Activated CD8-positive, alpha-beta T cell treated with anti-CD3 and anti-CD28 coated beads for 36 hours (primary cell): ENCODE measurements around the gene CASQ1. TPM values are rescaled to one million over a fixed set of nuclear protein-coding genes. Genes with fewer than 3 reads are reported as not detected.

Experiments used
- ATAC-seq: fragments of 200-7000 bp; cut with Tn5 transposase; one replicate; pipeline ENCODE4 v1.10.0; 2021; ENCODE audit warnings: mild to moderate bottlenecking, moderate library complexity
- CTCF ChIA-PET: fragments of 350-600 bp; sonication (Branson Sonifier 250); formaldehyde crosslinking; loops from one replicate; lab custom pipeline; 2021; ENCODE audit warnings: antibody characterized with exemption; lab: Charles Lee
- POLR2A ChIA-PET: fragments of 350-600 bp; sonication (Branson Sonifier 250); formaldehyde crosslinking; loops from one replicate; lab custom pipeline; 2021; ENCODE audit warnings: antibody characterized with exemption; lab: Charles Lee
- DNase-seq: peaks from one replicate; pipeline ENCODE4 v3.0.0-alpha.2; 2020
- H3K27ac Mint-ChIP-seq: one replicate; pipeline ENCODE4 v1.8.0; 2021; ENCODE audit warnings: mild to moderate bottlenecking, mixed read lengths
- H3K27me3 Mint-ChIP-seq: one replicate; pipeline ENCODE4 v1.8.0; 2021; ENCODE audit warnings: mixed read lengths
- H3K36me3 Mint-ChIP-seq: one replicate; pipeline ENCODE4 v1.8.0; 2021; ENCODE audit warnings: low read depth, mixed read lengths
- H3K4me1 Mint-ChIP-seq: one replicate; pipeline ENCODE4 v1.8.0; 2021; ENCODE audit warnings: low read depth, mixed read lengths
- H3K4me3 Mint-ChIP-seq: one replicate; pipeline ENCODE4 v1.8.0; 2021; ENCODE audit warnings: mild to moderate bottlenecking, moderate library complexity, mixed read lengths
- H3K9me3 Mint-ChIP-seq: one replicate; pipeline ENCODE4 v1.8.0; 2021; ENCODE audit warnings: mixed read lengths
- CTCF ChIP-seq: fragments of 200-600 bp; IDR thresholded peaks from one replicate; pipeline ENCODE4 v1.8.0; 2022; ENCODE audit warnings: antibody characterized with exemption, mild to moderate bottlenecking
- intact Hi-C: fragments of 100-400 bp; cut with micrococcal nuclease; formaldehyde crosslinking; loops from one replicate; pipeline ENCODE4 v1.10.0; 2022
- total RNA-seq, 2 experiments: library from RNA; stranded (reverse); gene quantifications; one replicate each; pipeline ENCODE4 v1.2.3, GENCODE V29; 2021

The CASQ1 gene
- total RNA-seq, 2 experiments from 2014 or later = not detected

GRCh38 chr1:160162931-160163330, 27.4 kb upstream of the CASQ1 start:
- ChIA-PET CTCF (interaction anchor here (0.9 to 1.8 kb wide), 3 partner anchors 30 to 89 kb away, joined by 3 to 6 read pairs (median 4); no protein-coding TSS in a partner anchor), POLR2A (interaction anchor here (1.1 kb wide), 1 partner anchor 51 kb away, joined by 3 read pairs; no protein-coding TSS in a partner anchor)
- H3K27ac Mint-ChIP-seq = no peak overlapping the region
- peaks cover 13% of the 10 kb centered on the region for H3K27me3 Mint-ChIP-seq
- H3K36me3 Mint-ChIP-seq = no peaks in the 10 kb centered on the region
- TF ChIP-seq CTCF = no peak
- intact Hi-C loops = no loop called here
- no peak overlapping the region for H3K4me3 Mint-ChIP-seq
- no peak for DNase-seq
- H3K4me1 Mint-ChIP-seq = peaks cover 17% of the 10 kb centered on the region
- no peaks in the 10 kb centered on the region for H3K9me3 Mint-ChIP-seq
- no peak for ATAC-seq

- Mint-ChIP-seq H3K27me3 (peaks cover 13% of the 10 kb centered on the region), H3K4me3 (no peak overlapping the region), H3K9me3 (no peaks in the 10 kb centered on the region), H3K27ac (no peak overlapping the region), H3K4me1 (peaks cover 19% of the 10 kb centered on the region), H3K36me3 (no peaks in the 10 kb centered on the region)
- intact Hi-C loops = no loop called here
- CTCF ChIA-PET = interaction anchor here (1.2 kb wide), 1 partner anchor 78 kb away, joined by 3 read pairs; no protein-coding TSS in a partner anchor
- DNase-seq = no peak
- TF ChIP-seq CTCF = no peak
- no peak for ATAC-seq
- POLR2A ChIA-PET = no interaction called here
Measured at GRCh38 chr1:160163615-160164014, 26.8 kb upstream of the CASQ1 start.

DNA sequence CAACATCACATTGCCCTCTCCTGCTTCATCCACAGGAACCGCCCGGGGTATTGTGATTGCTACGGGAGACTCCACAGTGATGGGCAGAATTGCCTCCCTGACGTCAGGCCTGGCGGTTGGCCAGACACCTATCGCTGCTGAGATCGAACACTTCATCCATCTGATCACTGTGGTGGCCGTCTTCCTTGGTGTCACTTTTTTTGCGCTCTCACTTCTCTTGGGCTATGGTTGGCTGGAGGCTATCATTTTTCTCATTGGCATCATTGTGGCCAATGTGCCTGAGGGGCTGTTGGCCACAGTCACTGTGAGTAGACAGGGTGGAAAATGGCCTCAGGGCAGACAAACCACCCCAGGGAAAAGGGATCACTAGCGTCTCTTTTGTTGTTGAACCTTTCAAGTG, 26.3 kb upstream of the CASQ1 start:
- POLR2A ChIA-PET = no interaction called here
- CTCF ChIA-PET = interaction anchor here (1.2 kb wide), 1 partner anchor 79 kb away, joined by 3 read pairs; no protein-coding TSS in a partner anchor
- no peaks in the 10 kb centered on the region for H3K9me3 Mint-ChIP-seq
- peaks cover 24% of the 10 kb centered on the region for H3K4me1 Mint-ChIP-seq
- H3K27me3 Mint-ChIP-seq = peaks cover 11% of the 10 kb centered on the region
- intact Hi-C loops = no loop called here
- no peak overlapping the region for H3K27ac Mint-ChIP-seq
- no peak for ATAC-seq
- no peaks in the 10 kb centered on the region for H3K36me3 Mint-ChIP-seq
- DNase-seq = no peak
- no peak for TF ChIP-seq CTCF
- H3K4me3 Mint-ChIP-seq = no peak overlapping the region

- TF ChIP-seq CTCF = no peak
- Mint-ChIP-seq H3K27me3 (peaks cover 11% of the 10 kb centered on the region), H3K9me3 (no peaks in the 10 kb centered on the region), H3K4me3 (no peak overlapping the region), H3K36me3 (no peaks in the 10 kb centered on the region), H3K27ac (no peak overlapping the region), H3K4me1 (peaks cover 33% of the 10 kb centered on the region)
- intact Hi-C loops = loop anchor here (5.0 kb wide), 1 partner anchor 79 kb away; no protein-coding TSS in a partner anchor
- CTCF ChIA-PET = interaction anchor here (0.9 to 1.7 kb wide), 3 partner anchors 16 to 85 kb away, joined by 3 to 7 read pairs (median 5); no protein-coding TSS in a partner anchor
- DNase-seq = peak; percentile 15
- POLR2A ChIA-PET = interaction anchor here (1.0 kb wide), 2 partner anchors 65 to 86 kb away, joined by 3 to 4 read pairs; no protein-coding TSS in a partner anchor
- no peak for ATAC-seq
Measured at GRCh38 chr1:160166166-160166868, 24.1 kb upstream of the CASQ1 start.

DNA sequence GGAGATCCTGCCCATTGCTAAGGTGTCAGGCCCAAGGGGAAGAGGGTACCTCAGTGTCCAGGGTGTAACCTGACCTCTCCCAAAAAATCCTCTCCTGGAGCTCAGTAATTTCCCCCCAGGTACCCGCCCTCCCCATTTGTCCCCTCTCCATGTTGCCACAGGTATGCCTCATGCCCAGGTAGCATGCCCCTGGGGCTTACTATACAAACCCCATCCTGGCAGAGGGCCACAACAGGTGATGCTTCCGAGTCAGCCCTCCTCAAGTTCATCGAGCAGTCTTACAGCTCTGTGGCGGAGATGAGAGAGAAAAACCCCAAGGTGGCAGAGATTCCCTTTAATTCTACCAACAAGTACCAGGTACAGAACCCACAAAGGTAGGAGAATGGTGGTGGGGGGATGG, 23.3 kb upstream of the CASQ1 start:
- no peaks in the 10 kb centered on the region for H3K36me3 Mint-ChIP-seq

More for the DNA sequence above, 23.3 kb upstream of the CASQ1 start:
- Mint-ChIP-seq H3K4me1 (peaks cover 33% of the 10 kb centered on the region), H3K4me3 (no peak overlapping the region), H3K27me3 (peaks cover 11% of the 10 kb centered on the region), H3K9me3 (no peaks in the 10 kb centered on the region), H3K27ac (no peak overlapping the region)
- intact Hi-C loops = loop anchor here (5.0 kb wide), 1 partner anchor 80 kb away; no protein-coding TSS in a partner anchor
- ChIA-PET POLR2A (interaction anchor here (1.0 kb wide), 2 partner anchors 66 to 85 kb away, joined by 3 to 4 read pairs; no protein-coding TSS in a partner anchor), CTCF (interaction anchor here (0.9 to 1.5 kb wide), 3 partner anchors 15 to 85 kb away, joined by 3 to 7 read pairs (median 3); no protein-coding TSS in a partner anchor)
- no peak for ATAC-seq
- no peak for DNase-seq
- TF ChIP-seq CTCF = no peak
